NB4 (cell line): ENCODE results near the gene UTS2R.

Experiments
- CTCF ChIP-seq: IDR thresholded peaks from one replicate; pipeline ENCODE4 v1.5.1; 2012; ENCODE audit warnings: low read depth, low read length
- MYC ChIP-seq: IDR thresholded peaks from 2 replicates; pipeline ENCODE4 v1.6.1; 2011; ENCODE audit warnings: low read depth, low read length
- POLR2A ChIP-seq: IDR thresholded peaks from 2 replicates; pipeline ENCODE4 v1.6.1; 2011; ENCODE audit warnings: mild to moderate bottlenecking; ENCODE audit not compliant: insufficient read length; ENCODE audit errors: extremely low read depth
- TF ChIP-seq, protein P1 (sequence below): IDR thresholded peaks from 2 replicates; pipeline ENCODE4 v1.6.1; 2011; ENCODE audit warnings: low read depth, low read length

GRCh38 chr17:82394278-82394677 is 22.7 kb downstream of the UTS2R start:
- TF ChIP-seq CTCF (no peak), POLR2A (no peak), MYC (no peak)
- TF ChIP-seq, protein P1, sequence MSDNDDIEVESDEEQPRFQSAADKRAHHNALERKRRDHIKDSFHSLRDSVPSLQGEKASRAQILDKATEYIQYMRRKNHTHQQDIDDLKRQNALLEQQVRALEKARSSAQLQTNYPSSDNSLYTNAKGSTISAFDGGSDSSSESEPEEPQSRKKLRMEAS: no peak
